A673 (cell line): Measurements from ENCODE around the gene CDIP1.

ENCODE experiments used
- CTCF ChIP-seq: fragments of 300-800, 200-600 bp; sonication (generic); conservative IDR thresholded peaks from 2 replicates; pipeline ENCODE4 v1.5.1; 2017; ENCODE audit warnings: low read depth, mild to moderate bottlenecking, antibody characterized with exemption, low read length, moderate library complexity, mixed read lengths
- EZH2 ChIP-seq: fragments of 200-600 bp; sonication (generic); IDR thresholded peaks from 2 replicates; pipeline ENCODE4 v1.6.1; 2017; ENCODE audit warnings: borderline replicate concordance, low read depth, mild to moderate bottlenecking, mixed read lengths, antibody characterized with exemption, low read length; ENCODE audit not compliant: poor library complexity, severe bottlenecking

GRCh38 chr16:4489030-4489429, 49.5 kb downstream of the CDIP1 start:
- TF ChIP-seq CTCF (no peak), EZH2 (no peak)
